Transverse colon (tissue), 4 donors: ENCODE measurements around the gene EDAR. TPM values are rescaled to one million over a fixed set of nuclear protein-coding genes. Genes with fewer than 3 reads are reported as not detected.

ENCODE experiments used
- DNase-seq: peaks from one replicate; pipeline ENCODE4 v3.0.0-alpha.2; 2019
- H3K27ac ChIP-seq, 4 donors: fragments of 200-600 bp; sonication (generic); 2 replicates each; pipeline ENCODE4 v1.5.1; 2016 to 2018; ENCODE audit warnings: inconsistent platforms in 4 of 4
- H3K27me3 ChIP-seq: fragments of 200-600 bp; sonication (generic); 2 replicates; pipeline ENCODE4 v1.5.1; 2017; ENCODE audit warnings: inconsistent platforms
- H3K36me3 ChIP-seq, 4 donors: fragments of 200-600 bp; sonication (generic); 2 replicates each; pipeline ENCODE4 v1.5.1; 2017 to 2019; ENCODE audit warnings: inconsistent platforms in 4 of 4
- H3K4me1 ChIP-seq, 4 donors: fragments of 200-600 bp; sonication (generic); 2 replicates each; pipeline ENCODE4 v1.5.1; 2017 to 2020; ENCODE audit warnings: inconsistent platforms in 4 of 4
- H3K4me3 ChIP-seq, 4 donors: fragments of 200-600 bp; sonication (generic); 1 replicate in 1 of 4; 2 replicates in 3 of 4; pipeline versions ENCODE4 v1.5.1 to v1.6.1; 2017 to 2019; ENCODE audit warnings: inconsistent platforms in 4 of 4
- H3K9me3 ChIP-seq, 2 donors: fragments of 200-600 bp; sonication (generic); 2 replicates each; pipeline ENCODE4 v1.5.1; 2017 to 2019; ENCODE audit warnings: inconsistent platforms in 2 of 2
- EP300 ChIP-seq: sonication (generic); formaldehyde crosslinking; IDR thresholded peaks from one replicate; pipeline ENCODE4 v1.6.1; 2017; ENCODE audit warnings: antibody characterized with exemption, low read depth
- POLR2A ChIP-seq: fragments of 450-650 bp; IDR thresholded peaks from one replicate; pipeline ENCODE4 v1.6.1; 2016; ENCODE audit warnings: antibody characterized with exemption, mild to moderate bottlenecking, moderate library complexity
- POLR2AphosphoS5 ChIP-seq, 3 donors: sonication (generic); formaldehyde crosslinking; IDR thresholded peaks; one replicate each; pipeline ENCODE4 v1.6.1; 2016; ENCODE audit warnings: antibody characterized with exemption in 3 of 3
- WGBS, 2 donors: methylation state at CpG; one replicate each; pipeline ENCODE4 v1.1.5; 2018; ENCODE audit warnings: low coverage in 1 of 2; 5-methylcytosine and 5-hydroxymethylcytosine counted together
- in situ Hi-C, 4 donors: fragments of 200-750 bp; cut with MboI; loops; one replicate each; pipeline versions ENCODE4 v1.15.0 to v1.15.1; 2017; ENCODE audit warnings: low sequenced_read_pairs in 3 of 4, low pct_ligation_motif_present in 1 of 4, low pct_unique_long_range_greater_than_20kb in 1 of 4
- intact Hi-C: fragments of 100-400 bp; cut with DNase I; formaldehyde crosslinking; loops from one replicate; pipeline ENCODE4 v1.15.1; 2023; ENCODE audit warnings: low total_unique reads
- total RNA-seq, 4 donors: library from RNA; depleted of rRNA; stranded (reverse); fragments of >200 nt; gene quantifications; one replicate each; pipeline ENCODE4 v1.1.0, GENCODE V29; 2016
- TF ChIP-seq, protein P1 (sequence below), 5 experiments: fragments of 200-600 bp in 3 of 5; fragments of 450-650 bp in 2 of 5; sonication (generic) in 3 of 5; IDR thresholded peaks; 1 replicate in 2 of 5; 2 replicates in 3 of 5; pipeline ENCODE4 v1.5.1; 2016 to 2017; ENCODE audit warnings: antibody characterized with exemption in 5 of 5, inconsistent platforms in 3 of 5, mild to moderate bottlenecking in 2 of 5, moderate library complexity in 1 of 5

The EDAR gene
- total RNA-seq, 4 donors from 2014 or later: 0.14 to 0.64 TPM; not detected in 2

DNA sequence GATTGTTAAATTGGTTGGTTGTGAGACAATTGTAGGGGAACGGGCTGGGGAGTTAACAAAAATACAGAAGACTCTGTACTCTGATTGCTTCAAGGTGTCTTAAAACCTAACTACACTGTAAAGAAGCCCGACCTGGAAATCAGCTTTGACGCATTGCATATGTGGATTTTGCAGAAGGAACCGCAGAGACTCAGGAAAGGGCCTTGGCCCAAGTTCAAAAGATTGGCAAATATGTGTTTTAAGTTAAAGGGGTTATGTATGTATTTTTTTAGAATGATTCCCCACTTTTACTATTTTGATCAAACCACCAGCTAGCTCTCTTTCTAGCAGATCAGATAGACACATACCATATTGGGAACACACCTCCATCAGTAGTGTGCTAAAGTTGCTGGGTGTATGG, 18.0 kb upstream of the EDAR start:
- Histone ChIP-seq H3K4me3 (no peak overlapping the region), H3K36me3 (no peaks in the 10 kb centered on the region), H3K27ac (no peak overlapping the region), H3K27me3 (no peaks in the 10 kb centered on the region), H3K9me3 (no peaks in the 10 kb centered on the region), H3K4me1 (no peaks in the 10 kb centered on the region)
- no peak for TF ChIP-seq POLR2AphosphoS5 (IDR thresholded peaks at IDR 0.05)
- no peak for TF ChIP-seq EP300
- TF ChIP-seq, protein P1, sequence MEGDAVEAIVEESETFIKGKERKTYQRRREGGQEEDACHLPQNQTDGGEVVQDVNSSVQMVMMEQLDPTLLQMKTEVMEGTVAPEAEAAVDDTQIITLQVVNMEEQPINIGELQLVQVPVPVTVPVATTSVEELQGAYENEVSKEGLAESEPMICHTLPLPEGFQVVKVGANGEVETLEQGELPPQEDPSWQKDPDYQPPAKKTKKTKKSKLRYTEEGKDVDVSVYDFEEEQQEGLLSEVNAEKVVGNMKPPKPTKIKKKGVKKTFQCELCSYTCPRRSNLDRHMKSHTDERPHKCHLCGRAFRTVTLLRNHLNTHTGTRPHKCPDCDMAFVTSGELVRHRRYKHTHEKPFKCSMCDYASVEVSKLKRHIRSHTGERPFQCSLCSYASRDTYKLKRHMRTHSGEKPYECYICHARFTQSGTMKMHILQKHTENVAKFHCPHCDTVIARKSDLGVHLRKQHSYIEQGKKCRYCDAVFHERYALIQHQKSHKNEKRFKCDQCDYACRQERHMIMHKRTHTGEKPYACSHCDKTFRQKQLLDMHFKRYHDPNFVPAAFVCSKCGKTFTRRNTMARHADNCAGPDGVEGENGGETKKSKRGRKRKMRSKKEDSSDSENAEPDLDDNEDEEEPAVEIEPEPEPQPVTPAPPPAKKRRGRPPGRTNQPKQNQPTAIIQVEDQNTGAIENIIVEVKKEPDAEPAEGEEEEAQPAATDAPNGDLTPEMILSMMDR (IDR thresholded peaks at IDR 0.05): no peak
- TF ChIP-seq POLR2A: no peak
- intact Hi-C loops (no loop called here), in situ Hi-C loops (no loop called here)
- whole genome bisulfite sequencing, 2 donors: 81 to 86% methylated on average over 4 of the region's 4 CpGs
- no peak for DNase-seq

DNA sequence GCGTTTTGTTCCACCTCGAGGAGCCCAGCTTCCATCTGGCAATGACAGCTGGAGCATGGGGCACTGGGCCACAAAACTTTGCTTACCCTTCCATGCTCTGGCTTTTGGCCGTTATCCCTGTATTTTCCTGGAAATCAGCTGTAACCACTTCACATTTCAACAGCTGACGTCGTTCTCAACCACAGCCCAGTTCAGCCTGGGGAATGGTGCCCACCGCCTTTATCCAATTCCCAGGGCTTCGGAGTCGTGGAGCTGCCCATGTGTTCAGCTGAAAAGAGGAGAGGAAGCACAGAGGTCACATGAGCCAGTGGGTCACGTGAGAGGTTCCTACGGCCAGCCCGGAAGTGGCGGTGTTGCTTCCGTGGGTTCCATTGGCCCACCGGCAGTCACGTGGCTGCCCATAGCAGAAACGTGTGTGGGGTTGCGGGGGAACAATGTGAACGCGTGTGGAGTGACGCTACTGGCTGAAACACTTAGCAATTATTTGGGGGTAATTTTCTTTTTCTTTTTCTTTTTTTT, 16.7 kb upstream of the EDAR start:
- TF ChIP-seq, protein P1 (IDR thresholded peaks at IDR 0.05): no peak
- no peak for TF ChIP-seq EP300
- TF ChIP-seq POLR2A: no peak
- no peak for TF ChIP-seq POLR2AphosphoS5 (IDR thresholded peaks at IDR 0.05)
- Histone ChIP-seq H3K36me3 (no peaks in the 10 kb centered on the region), H3K4me1 (no peaks in the 10 kb centered on the region), H3K27me3 (no peaks in the 10 kb centered on the region), H3K9me3 (no peaks in the 10 kb centered on the region), H3K4me3 (no peak overlapping the region), H3K27ac (no peak overlapping the region)
- intact Hi-C loops (no loop called here), in situ Hi-C loops (no loop called here)
- no peak for DNase-seq
- 82 to 85% methylated on average over 3 to 20 of the region's 20 CpGs for WGBS, 2 donors

DNA sequence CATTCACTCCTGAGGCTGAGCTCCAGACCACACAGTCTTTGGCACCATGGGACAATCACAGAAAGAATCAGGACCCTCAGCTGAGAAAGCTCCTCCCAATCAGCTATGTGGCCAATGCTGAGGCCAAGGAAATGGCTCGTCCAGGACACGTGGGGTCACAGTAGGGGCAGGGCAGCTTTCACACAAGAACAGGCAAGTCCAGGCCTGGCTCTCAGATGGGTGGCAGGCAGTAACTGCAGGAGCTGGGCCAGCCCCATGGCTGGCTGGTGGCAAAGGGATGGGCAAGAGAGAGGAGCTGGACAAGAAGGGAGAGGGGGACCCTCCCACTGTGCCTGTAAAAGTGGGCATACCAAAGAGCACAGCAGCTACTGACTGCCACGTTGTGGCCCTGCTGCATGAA, 12.2 kb upstream of the EDAR start:
- intact Hi-C loops (no loop called here), in situ Hi-C loops (no loop called here)
- Histone ChIP-seq H3K36me3 (no peaks in the 10 kb centered on the region), H3K27ac (no peak overlapping the region), H3K4me3 (no peak overlapping the region), H3K27me3 (no peaks in the 10 kb centered on the region), H3K4me1 (no peaks in the 10 kb centered on the region), H3K9me3 (no peaks in the 10 kb centered on the region)
- DNase-seq: no peak
- no peak for TF ChIP-seq EP300
- TF ChIP-seq POLR2A: no peak
- no peak for TF ChIP-seq POLR2AphosphoS5 (IDR thresholded peaks at IDR 0.05)
- TF ChIP-seq, protein P1 (IDR thresholded peaks at IDR 0.05): no peak
- 83 to 84% methylated on average over 1 to 3 of the region's 3 CpGs for WGBS, 2 donors

DNA sequence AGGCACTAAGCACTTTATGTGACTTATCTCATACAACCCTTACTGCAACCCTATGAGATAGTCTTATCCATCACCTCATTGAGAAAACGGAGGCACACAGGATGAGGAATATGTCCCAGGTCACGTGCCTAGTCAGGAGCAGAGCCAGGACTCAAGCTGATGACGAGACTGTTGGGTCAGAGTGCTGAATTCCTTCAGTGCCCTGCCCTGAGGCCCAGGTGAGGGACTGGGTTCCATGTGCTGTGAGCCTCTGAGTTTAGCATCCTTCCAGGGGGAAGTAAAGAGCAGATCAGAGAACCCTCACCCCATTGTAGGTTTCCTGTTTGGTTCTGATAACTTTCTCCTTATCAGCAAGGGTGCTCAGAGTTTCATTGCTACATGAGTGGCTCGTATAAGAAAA, 11.7 kb upstream of the EDAR start:
- WGBS, 2 donors: 83% methylated on average over 4 of the region's 4 CpGs; no CpG with 5 or more reads in 1 of the 2 donors
- DNase-seq: no peak
- Histone ChIP-seq H3K4me1 (no peaks in the 10 kb centered on the region), H3K36me3 (no peaks in the 10 kb centered on the region), H3K27me3 (no peaks in the 10 kb centered on the region), H3K27ac (no peak overlapping the region), H3K4me3 (no peak overlapping the region), H3K9me3 (no peaks in the 10 kb centered on the region)
- intact Hi-C loops (no loop called here), in situ Hi-C loops (no loop called here)
- TF ChIP-seq, protein P1 (IDR thresholded peaks at IDR 0.05): no peak
